GM23338 (cell line): ENCODE results near the gene SORCS3. TPM values are rescaled to one million over a fixed set of nuclear protein-coding genes. Genes with fewer than 3 reads are reported as not detected.

Experiments used
- ATAC-seq: fragments of 200-7000 bp; cut with Tn5 transposase; 3 replicates; pipeline ENCODE4 v1.9.1; 2020
- DNase-seq: peaks from one replicate; pipeline ENCODE4 v3.0.0-alpha.2; 2015; ENCODE audit warnings: low spot score
- H2AFZ ChIP-seq: fragments of 200-600 bp; sonication (generic); 2 replicates; pipeline ENCODE4 v1.8.0; 2016; ENCODE audit warnings: antibody characterized with exemption, mild to moderate bottlenecking, moderate library complexity
- H3F3A ChIP-seq: fragments of 200-600 bp; sonication (generic); replicated peaks from 2 replicates; pipeline ENCODE4 v1.8.0; 2017; ENCODE audit warnings: antibody characterized with exemption, mixed run types, low read depth
- H3K27ac ChIP-seq: fragments of 200-600 bp; sonication (generic); 2 replicates; pipeline ENCODE4 v1.6.1; 2016; ENCODE audit warnings: low read depth
- H3K27me3 ChIP-seq: fragments of 200-600 bp; sonication (generic); 2 replicates; pipeline ENCODE4 v1.8.0; 2016; ENCODE audit warnings: mild to moderate bottlenecking, mixed run types, moderate library complexity; ENCODE audit not compliant: insufficient read depth
- H3K36me3 ChIP-seq: fragments of 200-600 bp; sonication (generic); 2 replicates; pipeline ENCODE4 v1.8.0; 2016; ENCODE audit warnings: mild to moderate bottlenecking; ENCODE audit not compliant: insufficient read depth
- H3K4me1 ChIP-seq: fragments of 200-600 bp; sonication (generic); 2 replicates; pipeline ENCODE4 v1.8.0; 2016; ENCODE audit warnings: mild to moderate bottlenecking, moderate library complexity; ENCODE audit not compliant: insufficient read depth
- H3K4me2 ChIP-seq: fragments of 200-600 bp; sonication (generic); 2 replicates; pipeline ENCODE4 v1.7.1; 2017; ENCODE audit warnings: mixed run types
- H3K4me3 ChIP-seq: fragments of 200-600 bp; sonication (generic); 2 replicates; pipeline ENCODE4 v1.6.1; 2016; ENCODE audit warnings: mixed run types
- H3K79me2 ChIP-seq: fragments of 200-600 bp; sonication (generic); replicated peaks from 2 replicates; pipeline ENCODE4 v1.8.0; 2017; ENCODE audit warnings: mild to moderate bottlenecking; ENCODE audit not compliant: insufficient read depth
- H3K9me2 ChIP-seq: fragments of 200-600 bp; sonication (generic); 2 replicates; pipeline ENCODE4 v1.8.0; 2017; ENCODE audit not compliant: insufficient read depth
- H4K20me1 ChIP-seq: fragments of 200-600 bp; sonication (generic); replicated peaks from 2 replicates; pipeline ENCODE4 v1.8.0; 2017; ENCODE audit warnings: mild to moderate bottlenecking; ENCODE audit not compliant: insufficient read depth
- H3K27ac Mint-ChIP-seq: 2 replicates; pipeline ENCODE4 v1.8.0; 2020; ENCODE audit warnings: inconsistent platforms, mild to moderate bottlenecking, moderate library complexity, mixed read lengths
- H3K27me3 Mint-ChIP-seq: 3 replicates; pipeline ENCODE4 v1.8.0; 2022; ENCODE audit warnings: low read depth, mild to moderate bottlenecking, moderate library complexity, mixed read lengths, inconsistent platforms; ENCODE audit not compliant: insufficient read depth, poor library complexity
- H3K36me3 Mint-ChIP-seq: 3 replicates; pipeline ENCODE4 v1.8.0; 2021; ENCODE audit warnings: low read depth, mild to moderate bottlenecking, inconsistent platforms, moderate library complexity, mixed read lengths
- H3K4me1 Mint-ChIP-seq: 3 replicates; pipeline ENCODE4 v1.8.0; 2020; ENCODE audit warnings: mild to moderate bottlenecking, inconsistent platforms, mixed read lengths
- H3K4me3 Mint-ChIP-seq: 3 replicates; pipeline ENCODE4 v1.8.0; 2021; ENCODE audit warnings: moderate library complexity, mild to moderate bottlenecking, inconsistent platforms, mixed read lengths
- H3K9me3 Mint-ChIP-seq: 3 replicates; pipeline ENCODE4 v1.8.0; 2020; ENCODE audit warnings: moderate library complexity, mild to moderate bottlenecking, inconsistent platforms, mixed read lengths
- CREB1 ChIP-seq: fragments of 250-450 bp; sonication (Bioruptor Pico); IDR thresholded peaks from 2 replicates; pipeline ENCODE4 v1.5.0; 2020; ENCODE audit warnings: low read depth, mild to moderate bottlenecking, moderate library complexity
- EZH2 ChIP-seq: fragments of 200-600 bp; sonication (generic); IDR thresholded peaks from one replicate; pipeline ENCODE4 v1.8.0; 2017; ENCODE audit warnings: antibody characterized with exemption, mild to moderate bottlenecking, low read depth; ENCODE audit not compliant: unreplicated experiment
- EZH2phosphoT487 ChIP-seq: fragments of 200-600 bp; sonication (generic); IDR thresholded peaks from one replicate; pipeline ENCODE4 v1.8.1; 2018; ENCODE audit warnings: antibody characterized with exemption; ENCODE audit not compliant: unreplicated experiment
- JUNB ChIP-seq: IDR thresholded peaks from one replicate; pipeline ENCODE4 v1.6.1; 2016; ENCODE audit warnings: antibody characterized with exemption; ENCODE audit not compliant: unreplicated experiment
- NANOG ChIP-seq: IDR thresholded peaks from 2 replicates; pipeline ENCODE4 v1.6.1; 2016; ENCODE audit warnings: antibody characterized with exemption, borderline replicate concordance
- POLR2AphosphoS5 ChIP-seq: IDR thresholded peaks from 2 replicates; pipeline ENCODE4 v1.6.1; 2016; ENCODE audit warnings: antibody characterized with exemption, low read depth
- STAT1 ChIP-seq: IDR thresholded peaks from one replicate; pipeline ENCODE4 v1.6.1; 2016; ENCODE audit warnings: antibody characterized with exemption; ENCODE audit not compliant: unreplicated experiment
- ZNF114 ChIP-seq: fragments of 250-450 bp; sonication (Bioruptor Pico); IDR thresholded peaks from 2 replicates; pipeline ENCODE4 v1.5.0; 2020; ENCODE audit warnings: mild to moderate bottlenecking, moderate library complexity
- long read RNA-seq: library from polyadenylated mRNA; unstranded; transcript quantifications from one replicate; pipeline ENCODE4 v2.0.0, GENCODE V29; 2020; ENCODE audit not compliant: unreplicated experiment
- polyA plus RNA-seq: library from polyadenylated mRNA; unstranded; fragments of >200 nt; fragmentation: Nextera tagmentation; extraction: Ambion mirVana; gene quantifications from 2 replicates; pipeline ENCODE4 v1.2.1, GENCODE V29; 2016
- total RNA-seq: library from RNA; depleted of rRNA; stranded (reverse); fragments of >200 nt; shearing (Covaris generic); gene quantifications from 2 replicates; pipeline ENCODE4 v1.2.3, GENCODE V29; 2014; rRNA removed
- TF ChIP-seq, protein P1 (sequence below), 2 experiments: fragments of 200-600 bp in 1 of 2; sonication (generic) in 1 of 2; conservative IDR thresholded peaks; 2 replicates each; pipeline versions ENCODE4 v1.5.1 to v1.6.1; 2016 to 2017; ENCODE audit warnings: antibody characterized with exemption in 2 of 2, low read depth in 2 of 2, mild to moderate bottlenecking in 2 of 2, moderate library complexity in 1 of 2
- TF ChIP-seq, protein P2 (sequence below): IDR thresholded peaks from one replicate; pipeline ENCODE4 v1.6.1; 2018; ENCODE audit warnings: antibody characterized with exemption; ENCODE audit not compliant: unreplicated experiment

Gene SORCS3
- total RNA-seq (1.4 TPM in 2 replicates), polyA plus RNA-seq (0.37 and 0.43 TPM in 2 replicates)
- long read RNA-seq, result 0 reads

DNA sequence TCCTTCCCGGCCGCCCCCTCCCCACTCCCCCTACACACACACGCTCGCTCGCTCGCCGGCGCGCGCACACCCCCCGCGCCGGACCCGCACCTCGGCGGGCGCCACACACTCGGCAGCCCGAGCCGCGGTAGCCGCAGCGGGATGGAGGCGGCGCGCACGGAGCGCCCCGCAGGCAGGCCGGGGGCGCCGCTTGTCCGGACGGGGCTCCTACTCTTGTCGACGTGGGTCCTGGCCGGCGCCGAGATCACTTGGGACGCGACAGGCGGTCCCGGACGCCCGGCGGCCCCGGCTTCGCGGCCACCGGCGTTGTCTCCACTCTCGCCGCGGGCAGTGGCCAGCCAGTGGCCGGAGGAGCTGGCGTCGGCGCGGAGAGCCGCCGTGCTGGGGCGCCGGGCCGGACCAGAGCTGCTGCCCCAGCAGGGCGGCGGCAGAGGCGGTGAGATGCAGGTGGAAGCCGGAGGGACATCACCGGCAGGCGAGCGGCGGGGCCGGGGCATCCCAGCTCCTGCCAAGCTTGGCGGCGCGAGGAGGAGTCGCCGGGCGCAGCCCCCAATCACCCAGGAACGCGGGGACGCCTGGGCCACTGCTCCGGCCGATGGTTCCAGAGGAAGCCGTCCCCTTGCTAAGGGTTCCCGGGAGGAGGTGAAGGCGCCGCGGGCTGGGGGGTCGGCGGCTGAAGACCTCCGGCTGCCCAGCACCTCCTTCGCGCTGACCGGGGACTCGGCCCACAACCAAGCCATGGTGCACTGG, at the start of gene SORCS3:
TSS of gene SORCS3 (plus strand) at position 104 of the 750 bp plus-strand sequence.
- Histone ChIP-seq H3K4me1 (0 out of 2 replicates have a peak, but pooled peaks cover 7% of the 10 kb centered on the region), H3K36me3 (no peaks in the 10 kb centered on the region), H3K27me3 (peaks cover 82% of the 10 kb centered on the region), H3K79me2 (no peaks in the 10 kb centered on the region), H3K27ac (no peak within 1 kb of the TSS), H3F3A (peaks cover 7% of the 10 kb centered on the region), H3K4me3 (peak within 1 kb of the TSS; percentile 82), H3K9me2 (no peaks in the 10 kb centered on the region), H3K4me2 (peak within 1 kb of the TSS; percentile 94), H4K20me1 (no peaks in the 10 kb centered on the region), H2AFZ (peak within 1 kb of the TSS; percentile 99)
- peak; percentile 3 for ATAC-seq
- Mint-ChIP-seq H3K27ac (no peak within 1 kb of the TSS), H3K27me3 (peaks cover 68% of the 10 kb centered on the region), H3K4me1 (peaks cover 4% of the 10 kb centered on the region), H3K9me3 (no peaks in the 10 kb centered on the region; the same call in 2 of the 3 replicates), H3K36me3 (no peaks in the 10 kb centered on the region; the same call in 2 of the 3 replicates), H3K4me3 (peak within 1 kb of the TSS; percentile 81)
- TF ChIP-seq ZNF114 (CRISPR knock-in tag), result no peak
- peak; percentile 67 for TF ChIP-seq EZH2
- DNase-seq, result peak; percentile 55

DNA sequence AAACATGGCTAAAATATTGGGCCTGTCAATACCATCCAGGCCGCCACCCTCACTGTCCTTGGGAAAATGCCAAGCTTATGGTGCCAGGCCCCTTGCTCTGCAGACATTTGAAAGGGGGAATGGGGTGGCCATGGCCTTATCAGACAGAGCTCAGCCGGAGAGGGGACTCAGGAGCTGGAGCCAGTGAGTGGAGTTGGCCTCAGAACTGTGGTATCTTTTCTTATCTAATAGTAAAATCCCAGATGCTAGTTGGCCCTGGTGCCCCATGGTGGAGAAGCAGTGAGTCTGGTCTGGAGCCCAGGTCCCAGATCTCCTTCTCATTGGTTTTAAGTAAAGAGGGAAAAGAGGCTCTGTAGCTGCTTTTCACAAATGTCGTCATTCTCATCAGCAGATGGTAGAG, 49.6 kb upstream of the SORCS3 start:
- Histone ChIP-seq H2AFZ (no peak overlapping the region), H4K20me1 (no peaks in the 10 kb centered on the region), H3K4me2 (no peak overlapping the region), H3K9me2 (no peaks in the 10 kb centered on the region), H3K27ac (no peak overlapping the region), H3K36me3 (no peaks in the 10 kb centered on the region), H3K4me1 (no peaks in the 10 kb centered on the region; the same call in 1 of the 2 replicates), H3K4me3 (no peak overlapping the region), H3K79me2 (no peaks in the 10 kb centered on the region), H3F3A (no peaks in the 10 kb centered on the region), H3K27me3 (no peaks in the 10 kb centered on the region)
- no peak overlapping the region for H3K4me3 Mint-ChIP-seq
- H3K27me3 Mint-ChIP-seq, result peaks cover 2% of the 10 kb centered on the region
- no peaks in the 10 kb centered on the region for H3K36me3 Mint-ChIP-seq
- peaks cover 6% of the 10 kb centered on the region for H3K4me1 Mint-ChIP-seq
- DNase-seq, result no peak
- TF ChIP-seq NANOG, result no peak
- TF ChIP-seq, protein P1, sequence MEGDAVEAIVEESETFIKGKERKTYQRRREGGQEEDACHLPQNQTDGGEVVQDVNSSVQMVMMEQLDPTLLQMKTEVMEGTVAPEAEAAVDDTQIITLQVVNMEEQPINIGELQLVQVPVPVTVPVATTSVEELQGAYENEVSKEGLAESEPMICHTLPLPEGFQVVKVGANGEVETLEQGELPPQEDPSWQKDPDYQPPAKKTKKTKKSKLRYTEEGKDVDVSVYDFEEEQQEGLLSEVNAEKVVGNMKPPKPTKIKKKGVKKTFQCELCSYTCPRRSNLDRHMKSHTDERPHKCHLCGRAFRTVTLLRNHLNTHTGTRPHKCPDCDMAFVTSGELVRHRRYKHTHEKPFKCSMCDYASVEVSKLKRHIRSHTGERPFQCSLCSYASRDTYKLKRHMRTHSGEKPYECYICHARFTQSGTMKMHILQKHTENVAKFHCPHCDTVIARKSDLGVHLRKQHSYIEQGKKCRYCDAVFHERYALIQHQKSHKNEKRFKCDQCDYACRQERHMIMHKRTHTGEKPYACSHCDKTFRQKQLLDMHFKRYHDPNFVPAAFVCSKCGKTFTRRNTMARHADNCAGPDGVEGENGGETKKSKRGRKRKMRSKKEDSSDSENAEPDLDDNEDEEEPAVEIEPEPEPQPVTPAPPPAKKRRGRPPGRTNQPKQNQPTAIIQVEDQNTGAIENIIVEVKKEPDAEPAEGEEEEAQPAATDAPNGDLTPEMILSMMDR (conservative IDR thresholded peaks at IDR 0.05; ENCODE audit: low read depth in 2 of 2), result no peak
- TF ChIP-seq EZH2phosphoT487, result no peak
- no peak for TF ChIP-seq ZNF114 (CRISPR knock-in tag)
- no peak for TF ChIP-seq EZH2
- H3K9me3 Mint-ChIP-seq, result no peaks in the 10 kb centered on the region
- H3K27ac Mint-ChIP-seq, result no peak overlapping the region
- no peak for ATAC-seq

DNA sequence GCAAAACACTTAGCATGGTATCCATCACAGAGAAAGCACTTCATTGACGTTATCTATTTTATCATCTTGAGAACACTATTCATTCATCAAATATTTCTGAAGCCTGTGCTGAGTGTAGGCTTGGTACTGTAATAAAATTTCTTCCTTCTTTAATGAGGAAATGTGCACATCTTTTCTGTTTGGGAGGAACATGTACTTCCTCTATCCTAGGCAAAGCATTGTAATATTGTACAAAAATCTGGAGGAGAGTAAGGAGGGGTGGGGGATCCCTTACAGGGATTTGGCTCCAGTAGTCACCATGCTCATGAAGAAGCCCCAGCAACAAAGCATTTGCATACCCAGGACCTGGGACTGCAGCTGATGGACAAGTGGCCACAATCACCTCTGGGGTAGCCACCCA, 39.9 kb upstream of the SORCS3 start:
- DNase-seq (no peak), ATAC-seq (no peak)
- Mint-ChIP-seq H3K9me3 (no peaks in the 10 kb centered on the region), H3K36me3 (no peaks in the 10 kb centered on the region), H3K4me1 (peaks cover under 1% of the 10 kb centered on the region; the same call in 2 of the 3 replicates), H3K27me3 (no peaks in the 10 kb centered on the region), H3K27ac (no peak overlapping the region), H3K4me3 (no peak overlapping the region)
- H4K20me1 ChIP-seq, result no peaks in the 10 kb centered on the region
- H3K4me3 ChIP-seq, result no peak overlapping the region
- H3K27me3 ChIP-seq, result no peaks in the 10 kb centered on the region
- H3K9me2 ChIP-seq, result no peaks in the 10 kb centered on the region
- peak overlapping the region; percentile 12; the same call in 1 of the 2 replicates for H2AFZ ChIP-seq
- no peak overlapping the region for H3K4me2 ChIP-seq
- H3F3A ChIP-seq, result no peaks in the 10 kb centered on the region
- no peaks in the 10 kb centered on the region for H3K79me2 ChIP-seq
- no peaks in the 10 kb centered on the region for H3K36me3 ChIP-seq
- no peaks in the 10 kb centered on the region; the same call in 1 of the 2 replicates for H3K4me1 ChIP-seq
- H3K27ac ChIP-seq, result no peak overlapping the region
- no peak for TF ChIP-seq STAT1
- TF ChIP-seq NANOG, result no peak
- no peak for TF ChIP-seq POLR2AphosphoS5
- no peak for TF ChIP-seq CREB1
- no peak for TF ChIP-seq EZH2
- TF ChIP-seq, protein P2, sequence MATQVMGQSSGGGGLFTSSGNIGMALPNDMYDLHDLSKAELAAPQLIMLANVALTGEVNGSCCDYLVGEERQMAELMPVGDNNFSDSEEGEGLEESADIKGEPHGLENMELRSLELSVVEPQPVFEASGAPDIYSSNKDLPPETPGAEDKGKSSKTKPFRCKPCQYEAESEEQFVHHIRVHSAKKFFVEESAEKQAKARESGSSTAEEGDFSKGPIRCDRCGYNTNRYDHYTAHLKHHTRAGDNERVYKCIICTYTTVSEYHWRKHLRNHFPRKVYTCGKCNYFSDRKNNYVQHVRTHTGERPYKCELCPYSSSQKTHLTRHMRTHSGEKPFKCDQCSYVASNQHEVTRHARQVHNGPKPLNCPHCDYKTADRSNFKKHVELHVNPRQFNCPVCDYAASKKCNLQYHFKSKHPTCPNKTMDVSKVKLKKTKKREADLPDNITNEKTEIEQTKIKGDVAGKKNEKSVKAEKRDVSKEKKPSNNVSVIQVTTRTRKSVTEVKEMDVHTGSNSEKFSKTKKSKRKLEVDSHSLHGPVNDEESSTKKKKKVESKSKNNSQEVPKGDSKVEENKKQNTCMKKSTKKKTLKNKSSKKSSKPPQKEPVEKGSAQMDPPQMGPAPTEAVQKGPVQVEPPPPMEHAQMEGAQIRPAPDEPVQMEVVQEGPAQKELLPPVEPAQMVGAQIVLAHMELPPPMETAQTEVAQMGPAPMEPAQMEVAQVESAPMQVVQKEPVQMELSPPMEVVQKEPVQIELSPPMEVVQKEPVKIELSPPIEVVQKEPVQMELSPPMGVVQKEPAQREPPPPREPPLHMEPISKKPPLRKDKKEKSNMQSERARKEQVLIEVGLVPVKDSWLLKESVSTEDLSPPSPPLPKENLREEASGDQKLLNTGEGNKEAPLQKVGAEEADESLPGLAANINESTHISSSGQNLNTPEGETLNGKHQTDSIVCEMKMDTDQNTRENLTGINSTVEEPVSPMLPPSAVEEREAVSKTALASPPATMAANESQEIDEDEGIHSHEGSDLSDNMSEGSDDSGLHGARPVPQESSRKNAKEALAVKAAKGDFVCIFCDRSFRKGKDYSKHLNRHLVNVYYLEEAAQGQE, result no peak
- no peak for TF ChIP-seq JUNB
- no peak for TF ChIP-seq EZH2phosphoT487
- TF ChIP-seq, protein P1 (conservative IDR thresholded peaks at IDR 0.05; ENCODE audit: low read depth in 2 of 2), result no peak
